Uterus (tissue), 4 donors: ENCODE data around the gene ZNF331. TPM values are rescaled to one million over a fixed set of nuclear protein-coding genes. Genes with fewer than 3 reads are reported as not detected.

ENCODE experiments used
- DNase-seq, 2 donors: peaks; one replicate each; pipeline ENCODE4 v3.0.0-alpha.2; 2019 to 2020
- H3K27ac ChIP-seq, 2 donors: fragments of 200-600 bp; sonication (generic); 1 replicate in 1 of 2; 2 replicates in 1 of 2; pipeline ENCODE4 v1.5.1; 2016 to 2018
- H3K27me3 ChIP-seq, 2 donors: fragments of 200-600 bp; sonication (generic); one replicate each; pipeline ENCODE4 v1.5.1; 2018 to 2019; ENCODE audit warnings: control low read depth in 1 of 2
- H3K36me3 ChIP-seq, 2 donors: fragments of 200-600 bp; sonication (generic); one replicate each; pipeline ENCODE4 v1.5.1; 2019; ENCODE audit warnings: control low read depth in 1 of 2
- H3K4me1 ChIP-seq, 2 donors: fragments of 200-600 bp; sonication (generic); one replicate each; pipeline ENCODE4 v1.5.1; 2018 to 2019; ENCODE audit warnings: control low read depth in 1 of 2
- H3K4me3 ChIP-seq, 2 donors: fragments of 200-600 bp; sonication (generic); 1 replicate in 1 of 2; 2 replicates in 1 of 2; pipeline ENCODE4 v1.5.1; 2018 to 2019; ENCODE audit warnings: mild to moderate bottlenecking in 1 of 2
- H3K9me3 ChIP-seq, 2 donors: fragments of 200-600 bp; sonication (generic); one replicate each; pipeline ENCODE4 v1.5.1; 2019; ENCODE audit warnings: control low read depth in 1 of 2
- POLR2A ChIP-seq, 2 donors: fragments of 450-650 bp; IDR thresholded peaks; one replicate each; pipeline ENCODE4 v1.6.1; 2016; ENCODE audit warnings: antibody characterized with exemption in 2 of 2, mild to moderate bottlenecking in 1 of 2, moderate library complexity in 1 of 2
- intact Hi-C: fragments of 100-400 bp; cut with DNase I; formaldehyde crosslinking; loops from one replicate; pipeline ENCODE4 v1.15.1; 2023; ENCODE audit warnings: low total_unique reads
- total RNA-seq, 4 donors: library from RNA; depleted of rRNA in 3 of 4; stranded (reverse); fragments of >200 nt in 3 of 4; gene quantifications; one replicate each; pipeline versions ENCODE4 v1.1.0 to v1.2.4, GENCODE V29; 2014 to 2023
- TF ChIP-seq, protein P1 (sequence below), 4 experiments: fragments of 200-600 bp in 2 of 4; fragments of 450-650 bp in 2 of 4; sonication (generic) in 2 of 4; IDR thresholded peaks; one replicate each; pipeline ENCODE4 v1.5.1; 2016 to 2019; ENCODE audit warnings: antibody characterized with exemption in 4 of 4, mild to moderate bottlenecking in 2 of 4, moderate library complexity in 1 of 4
- donor health status: DM: yes; HTN: yes; CAD: no.

The ZNF331 gene
- total RNA-seq, 4 donors from 2014 or later = 9.4 to 39.0 (median 17.0) TPM

DNA sequence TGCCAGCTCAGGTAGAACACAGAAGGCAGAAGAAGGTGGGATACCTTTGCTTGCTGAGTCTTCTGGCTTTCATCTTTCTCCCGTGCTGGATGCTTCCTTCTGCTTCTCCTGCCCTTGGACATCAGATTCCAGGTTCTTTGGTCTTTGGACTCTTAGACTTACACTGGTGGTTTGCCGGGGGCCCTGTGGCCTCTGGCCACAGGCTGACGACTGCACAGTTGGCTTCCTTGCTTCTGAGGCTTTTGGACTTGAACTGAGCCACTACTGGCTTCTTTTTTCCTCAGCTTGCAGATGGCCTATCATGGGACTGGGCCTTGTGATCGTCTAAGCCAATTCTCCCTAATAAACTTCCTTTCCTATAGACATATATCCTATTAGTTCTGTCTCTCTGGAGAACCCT, 19.8 kb upstream of the ZNF331 start:
- intact Hi-C loops = no loop called here
- TF ChIP-seq, protein P1, sequence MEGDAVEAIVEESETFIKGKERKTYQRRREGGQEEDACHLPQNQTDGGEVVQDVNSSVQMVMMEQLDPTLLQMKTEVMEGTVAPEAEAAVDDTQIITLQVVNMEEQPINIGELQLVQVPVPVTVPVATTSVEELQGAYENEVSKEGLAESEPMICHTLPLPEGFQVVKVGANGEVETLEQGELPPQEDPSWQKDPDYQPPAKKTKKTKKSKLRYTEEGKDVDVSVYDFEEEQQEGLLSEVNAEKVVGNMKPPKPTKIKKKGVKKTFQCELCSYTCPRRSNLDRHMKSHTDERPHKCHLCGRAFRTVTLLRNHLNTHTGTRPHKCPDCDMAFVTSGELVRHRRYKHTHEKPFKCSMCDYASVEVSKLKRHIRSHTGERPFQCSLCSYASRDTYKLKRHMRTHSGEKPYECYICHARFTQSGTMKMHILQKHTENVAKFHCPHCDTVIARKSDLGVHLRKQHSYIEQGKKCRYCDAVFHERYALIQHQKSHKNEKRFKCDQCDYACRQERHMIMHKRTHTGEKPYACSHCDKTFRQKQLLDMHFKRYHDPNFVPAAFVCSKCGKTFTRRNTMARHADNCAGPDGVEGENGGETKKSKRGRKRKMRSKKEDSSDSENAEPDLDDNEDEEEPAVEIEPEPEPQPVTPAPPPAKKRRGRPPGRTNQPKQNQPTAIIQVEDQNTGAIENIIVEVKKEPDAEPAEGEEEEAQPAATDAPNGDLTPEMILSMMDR (IDR thresholded peaks at IDR 0.05) = no peak
- TF ChIP-seq POLR2A (IDR thresholded peaks at IDR 0.05) = no peak

DNA sequence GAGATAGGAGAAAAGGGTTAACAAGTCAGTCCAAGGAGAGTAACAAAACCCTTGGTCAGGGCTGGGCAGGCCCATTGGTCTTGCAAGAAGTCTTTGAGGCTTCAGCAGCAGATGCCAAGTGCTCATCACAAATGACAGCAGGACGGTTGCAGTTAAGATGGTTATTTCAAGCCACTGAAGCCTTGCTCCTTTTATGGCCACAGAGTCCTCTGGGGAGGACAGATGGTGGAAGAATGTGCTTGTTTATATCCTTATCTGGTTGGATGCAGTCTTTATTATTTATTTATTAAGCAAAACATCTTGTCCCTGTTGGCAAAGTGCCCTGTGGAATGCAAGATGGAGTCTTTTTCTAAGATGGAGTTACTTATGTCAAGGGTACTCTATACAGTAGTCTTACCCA, 19.2 kb upstream of the ZNF331 start:
- no peak for TF ChIP-seq POLR2A (IDR thresholded peaks at IDR 0.05)
- TF ChIP-seq, protein P1 (IDR thresholded peaks at IDR 0.05) = no peak
- peaks cover 0 to 5% of the 10 kb centered on the region in 2 donors for H3K4me1 ChIP-seq
- H3K27ac ChIP-seq = no peak overlapping the region
- DNase-seq = no peak
- H3K9me3 ChIP-seq = no peaks in the 10 kb centered on the region
- H3K4me3 ChIP-seq = no peak overlapping the region
- intact Hi-C loops = no loop called here
- no peaks in the 10 kb centered on the region for H3K36me3 ChIP-seq
- no peaks in the 10 kb centered on the region for H3K27me3 ChIP-seq

More for the DNA sequence above, 19.8 kb upstream of the ZNF331 start:
- Histone ChIP-seq H3K4me1 (peaks cover 0 to 5% of the 10 kb centered on the region in 2 donors), H3K9me3 (no peaks in the 10 kb centered on the region), H3K27me3 (no peaks in the 10 kb centered on the region), H3K4me3 (no peak overlapping the region), H3K36me3 (no peaks in the 10 kb centered on the region), H3K27ac (no peak overlapping the region)
- no peak for DNase-seq

DNA sequence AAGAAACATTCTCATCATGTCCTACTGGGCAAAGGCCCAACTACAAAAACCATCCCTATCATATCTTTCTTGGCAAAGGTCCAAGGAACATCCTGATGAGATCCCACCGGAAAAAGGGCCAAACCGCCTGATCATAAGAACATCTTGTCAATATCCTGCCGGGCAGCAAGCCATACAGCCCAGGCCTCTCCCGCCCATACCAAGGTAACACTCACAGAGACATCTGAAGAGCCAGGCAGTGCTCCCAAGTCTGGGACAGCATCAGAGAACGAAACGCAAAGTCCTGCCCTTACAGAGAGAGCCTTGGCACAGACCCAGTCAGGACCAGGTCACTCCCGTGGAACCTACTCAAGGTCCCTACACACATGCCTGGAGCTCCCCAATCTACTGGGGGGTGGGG, 18.5 kb upstream of the ZNF331 start:
- no peak overlapping the region for H3K4me3 ChIP-seq
- H3K27ac ChIP-seq = peak overlapping the region; percentile 78 to 89
- no peaks in the 10 kb centered on the region for H3K9me3 ChIP-seq
- TF ChIP-seq, protein P1 (IDR thresholded peaks at IDR 0.05) = no peak
- no peak for TF ChIP-seq POLR2A (IDR thresholded peaks at IDR 0.05)
- intact Hi-C loops = no loop called here
- peaks cover 0 to 5% of the 10 kb centered on the region in 2 donors for H3K4me1 ChIP-seq
- DNase-seq = peak; percentile 29 to 34
- H3K27me3 ChIP-seq = no peaks in the 10 kb centered on the region
- no peaks in the 10 kb centered on the region for H3K36me3 ChIP-seq

DNA sequence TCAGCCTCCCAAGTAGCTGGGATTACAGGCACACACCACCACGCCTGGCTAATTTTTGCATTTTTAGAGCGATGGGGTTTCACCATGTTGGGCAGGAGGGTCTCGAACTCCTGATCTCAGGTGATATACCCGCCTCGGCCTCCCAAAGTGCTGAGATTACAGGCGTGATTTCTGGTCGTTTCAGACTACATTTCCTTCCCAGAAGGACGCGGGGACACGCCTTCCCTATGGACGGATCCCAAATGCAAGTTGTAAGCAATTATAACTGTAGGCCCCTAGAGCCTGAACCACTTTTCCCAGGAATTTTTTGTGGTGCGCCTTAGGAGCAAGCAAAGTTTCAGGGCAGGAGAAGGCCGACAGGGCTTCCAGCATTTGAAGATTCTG, 17.8 kb upstream of the ZNF331 start:
- Histone ChIP-seq H3K36me3 (no peaks in the 10 kb centered on the region), H3K27me3 (no peaks in the 10 kb centered on the region), H3K9me3 (no peaks in the 10 kb centered on the region), H3K27ac (peak overlapping the region; percentile 78 to 89), H3K4me3 (peak overlapping the region; percentile 37 to 53), H3K4me1 (peaks cover 0 to 5% of the 10 kb centered on the region in 2 donors)
- intact Hi-C loops = no loop called here
- TF ChIP-seq, protein P1 (IDR thresholded peaks at IDR 0.05) = no peak
- TF ChIP-seq POLR2A (IDR thresholded peaks at IDR 0.05) = no peak
- peak in 1 of 2 donors; percentile 22 for DNase-seq

DNA sequence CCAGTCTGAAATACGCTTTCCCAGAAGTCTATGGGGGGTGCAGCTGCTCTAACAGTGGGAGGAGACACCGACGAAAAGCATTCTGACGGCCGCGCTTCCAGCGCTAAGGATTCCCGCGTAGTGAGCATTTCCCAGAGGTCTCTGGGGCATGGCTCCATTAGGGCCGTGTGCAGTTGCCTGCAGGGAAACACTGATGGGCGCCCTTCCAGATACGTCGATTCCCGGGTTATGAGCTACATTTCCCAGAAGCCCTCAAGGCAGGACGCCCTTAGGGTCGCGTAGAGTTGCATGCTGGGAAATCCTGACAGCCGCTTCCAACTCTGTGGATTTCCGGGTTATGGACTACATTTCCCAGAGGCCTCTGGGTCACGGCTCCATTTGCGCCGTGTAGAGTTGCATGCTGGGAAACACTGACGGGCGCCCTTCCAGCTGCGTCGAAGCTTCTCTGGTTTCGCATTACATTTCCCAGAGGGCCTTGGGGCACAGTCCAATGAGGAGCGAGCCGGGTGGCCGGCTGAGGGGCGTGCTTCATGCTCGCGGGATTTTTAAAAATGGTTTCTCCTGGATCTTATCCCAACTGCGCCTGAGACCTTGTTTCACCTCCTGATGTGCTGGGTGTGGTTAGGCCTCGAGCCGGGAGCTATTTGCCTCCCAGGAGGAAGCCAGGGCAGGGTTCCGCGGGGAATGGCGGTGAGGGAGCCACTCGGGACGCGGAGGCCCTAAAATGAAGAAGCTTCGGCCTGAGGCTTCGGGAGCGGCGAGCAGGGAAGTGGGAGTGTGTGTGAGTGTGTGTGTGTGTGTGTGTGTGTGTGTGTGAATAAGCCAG, 17.2 kb upstream of the ZNF331 start:
- peak; percentile 19 to 35 for TF ChIP-seq POLR2A (IDR thresholded peaks at IDR 0.05)
- TF ChIP-seq, protein P1 (IDR thresholded peaks at IDR 0.05) = peak in 2 of 4 experiments; percentile 17 to 32
- peak; percentile 96 to 99 for DNase-seq
- H3K4me1 ChIP-seq = peaks cover 0 to 5% of the 10 kb centered on the region in 2 donors
- H3K36me3 ChIP-seq = no peaks in the 10 kb centered on the region
- intact Hi-C loops = no loop called here
- H3K27me3 ChIP-seq = no peaks in the 10 kb centered on the region
- H3K4me3 ChIP-seq = peak overlapping the region; percentile 37 to 53
- H3K9me3 ChIP-seq = no peaks in the 10 kb centered on the region
- peak overlapping the region; percentile 78 to 89 for H3K27ac ChIP-seq
